Loucy (cell line): ENCODE data around the gene KIAA0232.

ENCODE experiments used
- H2AFZ ChIP-seq: fragments of 200-600 bp; sonication (generic); 2 replicates; pipeline ENCODE4 v1.6.0; 2016; ENCODE audit warnings: antibody characterized with exemption, mild to moderate bottlenecking, low read length, moderate library complexity
- H3F3A ChIP-seq: fragments of 200-600 bp; 2 replicates; pipeline ENCODE4 v1.6.0; 2016; ENCODE audit warnings: antibody characterized with exemption, low read depth, mild to moderate bottlenecking
- H3K27me3 ChIP-seq: fragments of 200-600 bp; sonication (generic); 2 replicates; pipeline ENCODE4 v1.6.1; 2014; ENCODE audit warnings: low read length, mild to moderate bottlenecking; ENCODE audit not compliant: insufficient read depth, poor library complexity, severe bottlenecking
- H3K36me3 ChIP-seq: fragments of 200-600 bp; sonication (generic); 2 replicates; pipeline ENCODE4 v1.6.1; 2016; ENCODE audit warnings: low read length; ENCODE audit not compliant: insufficient read depth
- H3K4me1 ChIP-seq: fragments of 200-600 bp; sonication (generic); 2 replicates; pipeline ENCODE4 v1.5.1; 2014; ENCODE audit warnings: low read length, mild to moderate bottlenecking; ENCODE audit not compliant: insufficient read depth, poor library complexity, severe bottlenecking
- H3K4me2 ChIP-seq: fragments of 200-600 bp; sonication (generic); 2 replicates; pipeline ENCODE4 v1.6.0; 2014; ENCODE audit warnings: antibody characterized with exemption, low read length, low read depth, mild to moderate bottlenecking; ENCODE audit not compliant: poor library complexity, severe bottlenecking
- H3K4me3 ChIP-seq: fragments of 200-600 bp; sonication (generic); 2 replicates; pipeline ENCODE4 v1.5.1; 2014; ENCODE audit warnings: low read length, mild to moderate bottlenecking, mixed read lengths; ENCODE audit not compliant: poor library complexity, severe bottlenecking
- H3K79me2 ChIP-seq: fragments of 200-600 bp; sonication (generic); 2 replicates; pipeline ENCODE4 v1.6.1; 2014; ENCODE audit warnings: low read length; ENCODE audit not compliant: insufficient read depth
- H3K9ac ChIP-seq: fragments of 200-600 bp; sonication (generic); 2 replicates; pipeline ENCODE4 v1.6.0; 2014; ENCODE audit warnings: mild to moderate bottlenecking, low read depth, low read length, moderate library complexity; ENCODE audit not compliant: poor library complexity, severe bottlenecking
- H3K9me2 ChIP-seq: fragments of 200-600 bp; sonication (generic); replicated peaks from 2 replicates; pipeline ENCODE4 v1.6.1; 2016; ENCODE audit warnings: low read depth, low read length, mixed read lengths
- H3K9me3 ChIP-seq: fragments of 200-600 bp; sonication (generic); 2 replicates; pipeline ENCODE4 v1.6.1; 2014; ENCODE audit warnings: mild to moderate bottlenecking, antibody characterized with exemption, low read length, low read depth; ENCODE audit not compliant: insufficient read depth
- H4K20me1 ChIP-seq: fragments of 200-600 bp; sonication (generic); 2 replicates; pipeline ENCODE4 v1.6.0; 2014; ENCODE audit warnings: antibody characterized with exemption, low read length, mild to moderate bottlenecking; ENCODE audit not compliant: insufficient read depth, poor library complexity, severe bottlenecking
- EZH2phosphoT487 ChIP-seq: fragments of 200-600 bp; IDR thresholded peaks from 2 replicates; pipeline ENCODE4 v1.6.1; 2018; ENCODE audit warnings: antibody characterized with exemption, mild to moderate bottlenecking, moderate library complexity, borderline replicate concordance
- TF ChIP-seq, protein P1 (sequence below): fragments of 200-600 bp; sonication (generic); conservative IDR thresholded peaks from 2 replicates; pipeline ENCODE4 v1.5.1; 2014; ENCODE audit warnings: mild to moderate bottlenecking, antibody characterized with exemption, low read length

Gene KIAA0232

DNA sequence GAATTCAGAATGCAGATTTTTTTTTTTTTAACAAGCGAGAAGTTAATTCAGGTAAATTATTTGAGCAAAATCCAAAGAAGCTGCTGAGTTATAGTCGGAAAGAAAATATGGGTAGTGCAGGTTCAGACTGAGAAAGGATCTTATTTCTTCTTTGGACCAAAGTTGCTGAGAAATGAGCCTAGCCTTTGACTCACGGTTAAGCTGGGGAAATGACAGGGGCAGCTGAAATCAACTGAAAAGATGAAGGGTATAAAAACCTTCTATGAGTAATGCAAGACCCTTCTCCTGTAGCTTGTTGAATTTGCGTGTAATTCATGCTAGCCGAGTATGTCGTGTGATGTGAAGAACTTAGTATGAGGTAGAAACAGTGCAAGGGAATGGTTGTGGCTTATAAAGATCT lies 63.0 kb downstream of the KIAA0232 start:
- Histone ChIP-seq H3F3A (no peaks in the 10 kb centered on the region), H3K9me3 (no peaks in the 10 kb centered on the region), H3K9ac (no peak overlapping the region), H3K4me1 (peaks cover 4% of the 10 kb centered on the region), H3K9me2 (no peaks in the 10 kb centered on the region), H2AFZ (no peak overlapping the region), H3K4me2 (no peak overlapping the region), H3K27me3 (no peaks in the 10 kb centered on the region), H3K79me2 (peaks cover 25% of the 10 kb centered on the region; the same call in 1 of the 2 replicates), H3K36me3 (peaks cover 35% of the 10 kb centered on the region; the same call in 1 of the 2 replicates), H4K20me1 (no peaks in the 10 kb centered on the region), H3K4me3 (no peak overlapping the region)
- no peak for TF ChIP-seq EZH2phosphoT487
- TF ChIP-seq, protein P1, sequence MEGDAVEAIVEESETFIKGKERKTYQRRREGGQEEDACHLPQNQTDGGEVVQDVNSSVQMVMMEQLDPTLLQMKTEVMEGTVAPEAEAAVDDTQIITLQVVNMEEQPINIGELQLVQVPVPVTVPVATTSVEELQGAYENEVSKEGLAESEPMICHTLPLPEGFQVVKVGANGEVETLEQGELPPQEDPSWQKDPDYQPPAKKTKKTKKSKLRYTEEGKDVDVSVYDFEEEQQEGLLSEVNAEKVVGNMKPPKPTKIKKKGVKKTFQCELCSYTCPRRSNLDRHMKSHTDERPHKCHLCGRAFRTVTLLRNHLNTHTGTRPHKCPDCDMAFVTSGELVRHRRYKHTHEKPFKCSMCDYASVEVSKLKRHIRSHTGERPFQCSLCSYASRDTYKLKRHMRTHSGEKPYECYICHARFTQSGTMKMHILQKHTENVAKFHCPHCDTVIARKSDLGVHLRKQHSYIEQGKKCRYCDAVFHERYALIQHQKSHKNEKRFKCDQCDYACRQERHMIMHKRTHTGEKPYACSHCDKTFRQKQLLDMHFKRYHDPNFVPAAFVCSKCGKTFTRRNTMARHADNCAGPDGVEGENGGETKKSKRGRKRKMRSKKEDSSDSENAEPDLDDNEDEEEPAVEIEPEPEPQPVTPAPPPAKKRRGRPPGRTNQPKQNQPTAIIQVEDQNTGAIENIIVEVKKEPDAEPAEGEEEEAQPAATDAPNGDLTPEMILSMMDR: no peak

DNA sequence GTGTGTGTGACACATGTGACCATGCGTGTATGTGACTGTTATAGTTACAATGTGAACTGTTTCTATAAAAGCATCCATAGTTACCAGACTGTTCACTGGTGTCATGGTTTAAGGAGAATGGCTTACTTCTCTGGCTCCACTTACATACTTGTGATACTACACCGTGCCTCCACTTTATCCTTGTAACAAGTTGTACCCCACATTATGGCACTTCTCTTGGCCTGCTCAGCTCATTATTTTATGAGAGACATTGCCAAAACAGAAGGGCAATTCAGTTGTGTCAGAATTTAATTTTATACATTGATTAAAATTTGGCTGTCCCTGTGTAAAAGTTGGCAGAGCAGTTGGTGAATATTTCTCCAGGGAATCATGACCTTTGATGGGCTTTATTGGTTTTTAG lies 64.7 kb downstream of the KIAA0232 start:
- Histone ChIP-seq H3K9ac (no peak overlapping the region), H3K9me2 (no peaks in the 10 kb centered on the region), H3K4me3 (no peak overlapping the region), H3K27me3 (no peaks in the 10 kb centered on the region), H3K9me3 (no peaks in the 10 kb centered on the region), H2AFZ (no peak overlapping the region), H4K20me1 (no peaks in the 10 kb centered on the region), H3K4me1 (peaks cover 4% of the 10 kb centered on the region), H3K36me3 (peaks cover 32% of the 10 kb centered on the region; the same call in 1 of the 2 replicates), H3K4me2 (no peak overlapping the region), H3K79me2 (peaks cover 25% of the 10 kb centered on the region; the same call in 1 of the 2 replicates), H3F3A (no peaks in the 10 kb centered on the region)
- TF ChIP-seq, protein P1: no peak
- TF ChIP-seq EZH2phosphoT487: no peak

DNA sequence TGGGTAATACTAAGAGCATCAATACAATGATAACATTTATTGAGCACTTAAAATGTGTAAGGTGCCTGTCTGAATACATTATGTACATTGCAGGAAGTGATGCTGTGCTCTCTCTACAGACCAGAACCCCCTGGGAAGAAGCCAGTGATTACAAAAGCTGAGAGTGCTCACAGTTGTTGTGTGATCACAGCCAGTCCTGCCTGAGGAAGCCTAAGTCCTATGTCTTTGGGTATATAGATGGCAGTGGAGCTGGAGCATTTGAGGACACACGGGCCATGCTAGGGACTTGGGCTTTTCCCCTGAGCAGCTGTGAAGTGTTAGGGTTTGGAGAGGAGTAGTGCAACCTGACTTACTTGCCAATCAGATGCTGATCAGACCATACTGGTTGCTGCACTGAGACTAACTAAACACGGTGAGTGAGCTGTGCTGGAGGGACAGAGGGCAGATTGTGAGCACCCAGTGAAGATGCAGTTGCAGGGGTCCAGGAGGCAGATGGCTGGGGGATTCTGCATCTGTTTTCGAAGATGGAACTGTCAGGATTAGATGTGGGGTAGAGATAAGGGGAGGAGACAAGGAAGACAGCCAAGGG lies 66.3 kb downstream of the KIAA0232 start:
- peaks cover 25% of the 10 kb centered on the region; the same call in 1 of the 2 replicates for H3K79me2 ChIP-seq
- no peaks in the 10 kb centered on the region for H3K9me2 ChIP-seq
- H3K4me1 ChIP-seq: no peaks in the 10 kb centered on the region
- no peaks in the 10 kb centered on the region for H3K27me3 ChIP-seq
- H3K4me3 ChIP-seq: no peak overlapping the region
- H3K9me3 ChIP-seq: no peaks in the 10 kb centered on the region
- TF ChIP-seq, protein P1: no peak
- TF ChIP-seq EZH2phosphoT487: no peak
- H3K36me3 ChIP-seq: peaks cover 43% of the 10 kb centered on the region; the same call in 1 of the 2 replicates
- H3K9ac ChIP-seq: no peak overlapping the region
- no peak overlapping the region for H3K4me2 ChIP-seq
- no peaks in the 10 kb centered on the region for H4K20me1 ChIP-seq
- no peak overlapping the region for H2AFZ ChIP-seq
- no peaks in the 10 kb centered on the region for H3F3A ChIP-seq
